Measurements from ENCODE around the gene HAPLN2.
A peak's percentile ranks its signal among the peaks of the same experiment; 100 is the strongest.
"Not testable (repeated sequence)": the region's sequence is repeated elsewhere in the genome, so short reads cannot be mapped to it uniquely, and the experiment has no call there.

Gene HAPLN2

DNA sequence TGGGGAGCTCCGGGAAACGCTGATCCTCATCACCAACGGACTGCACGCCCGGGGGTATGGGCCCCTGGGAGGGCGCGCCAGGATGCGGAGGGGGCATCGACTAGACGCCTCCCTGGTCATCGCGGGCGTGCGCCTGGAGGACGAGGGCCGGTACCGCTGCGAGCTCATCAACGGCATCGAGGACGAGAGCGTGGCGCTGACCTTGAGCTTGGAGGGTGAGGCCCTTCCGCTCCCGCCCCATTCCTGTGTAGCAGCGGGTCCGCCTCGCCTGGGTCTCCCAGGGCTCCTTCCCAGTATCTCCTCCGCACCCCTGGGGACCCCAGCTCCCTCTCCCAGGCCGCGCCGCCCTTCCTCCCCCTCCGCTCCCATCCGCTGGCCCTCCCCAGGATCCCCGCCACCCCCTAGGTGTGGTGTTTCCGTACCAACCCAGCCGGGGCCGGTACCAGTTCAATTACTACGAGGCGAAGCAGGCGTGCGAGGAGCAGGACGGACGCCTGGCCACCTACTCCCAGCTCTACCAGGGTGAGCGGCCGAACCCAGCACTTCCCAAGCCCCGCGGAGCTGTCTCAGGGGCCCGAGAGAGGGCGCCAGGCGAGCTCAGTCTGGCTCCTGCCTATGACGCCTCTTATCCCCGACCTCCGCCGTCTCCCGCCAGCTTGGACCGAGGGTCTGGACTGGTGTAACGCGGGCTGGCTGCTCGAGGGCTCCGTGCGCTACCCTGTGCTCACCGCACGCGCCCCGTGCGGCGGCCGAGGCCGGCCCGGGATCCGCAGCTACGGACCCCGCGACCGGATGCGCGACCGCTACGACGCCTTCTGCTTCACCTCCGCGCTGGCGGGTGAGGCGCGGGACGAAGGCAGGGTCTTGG lies 5.0 kb downstream of the HAPLN2 start:
- peak; percentile 74 for DNase-seq

DNA sequence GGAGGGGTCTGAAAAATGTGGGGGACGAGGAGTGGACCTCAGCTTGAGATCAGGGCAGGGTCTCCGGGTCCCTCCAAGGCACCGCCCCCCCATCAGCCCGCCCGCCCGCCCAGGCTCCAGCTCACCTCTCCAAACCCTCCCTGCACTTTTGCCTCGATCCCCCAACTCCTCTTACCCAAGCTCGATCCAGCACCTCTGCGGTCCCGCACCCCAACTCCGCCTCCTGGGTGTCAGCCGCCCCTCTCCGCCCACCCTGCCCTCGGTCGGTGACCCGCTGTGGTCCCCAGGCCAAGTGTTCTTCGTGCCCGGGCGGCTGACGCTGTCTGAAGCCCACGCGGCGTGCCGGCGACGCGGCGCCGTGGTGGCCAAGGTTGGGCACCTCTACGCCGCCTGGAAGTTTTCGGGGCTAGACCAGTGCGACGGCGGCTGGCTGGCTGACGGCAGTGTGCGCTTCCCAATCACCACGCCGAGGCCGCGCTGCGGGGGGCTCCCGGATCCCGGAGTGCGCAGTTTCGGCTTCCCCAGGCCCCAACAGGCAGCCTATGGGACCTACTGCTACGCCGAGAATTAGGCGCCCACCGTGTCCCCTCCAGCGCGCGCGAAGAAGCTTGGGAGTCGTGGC lies 5.7 kb downstream of the HAPLN2 start:
- DNase-seq: no peak

DNA sequence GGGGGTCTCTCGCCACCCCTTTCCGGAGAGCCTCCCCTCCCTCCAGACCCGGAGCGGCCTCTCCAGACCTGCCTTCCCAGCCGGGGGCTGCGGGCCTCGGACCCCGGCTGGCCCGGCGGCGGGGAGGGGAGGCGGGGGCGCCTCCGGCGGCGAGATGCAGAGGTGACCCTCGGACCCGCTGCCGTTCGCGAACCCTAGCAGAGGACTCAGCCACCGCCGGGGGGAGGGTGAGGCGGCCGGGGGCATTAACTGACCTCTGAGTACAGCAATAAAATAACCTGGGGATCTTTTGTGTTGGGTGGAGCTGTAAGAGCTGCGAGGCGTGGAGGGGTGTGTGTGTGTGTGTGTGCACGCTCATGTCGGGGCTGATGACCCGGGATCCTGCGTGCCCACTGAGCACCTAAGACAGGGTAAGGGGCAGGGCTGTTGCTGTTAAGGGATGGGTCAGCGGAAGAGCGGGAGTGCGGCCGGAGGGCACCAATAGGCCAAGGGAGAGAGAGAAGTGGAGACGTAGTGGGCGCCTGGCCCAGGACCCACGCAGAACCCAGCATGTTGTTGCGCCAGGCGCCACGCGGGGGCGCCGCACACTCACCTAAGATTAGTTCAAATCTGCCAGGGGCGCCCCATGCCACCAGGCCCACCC lies 6.3 kb downstream of the HAPLN2 start:
- no peak for DNase-seq

DNA sequence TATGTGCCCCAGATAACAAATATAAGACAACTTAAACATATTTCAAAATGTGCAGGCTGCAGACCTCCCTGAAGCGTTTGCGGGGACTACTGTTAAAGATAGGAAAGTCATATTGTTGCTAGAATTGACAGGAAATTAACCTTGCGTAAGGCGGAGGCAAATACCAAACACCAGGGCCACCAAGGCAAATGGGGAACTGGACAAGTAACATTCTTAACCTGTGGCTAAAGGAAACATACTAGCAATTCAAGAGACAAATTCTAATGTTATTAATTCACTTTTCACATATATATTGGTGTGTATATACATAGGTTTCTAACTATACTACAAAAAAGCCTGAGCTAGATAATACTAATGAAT lies 6.8 kb downstream of the HAPLN2 start:
- DNase-seq: no peak

DNA sequence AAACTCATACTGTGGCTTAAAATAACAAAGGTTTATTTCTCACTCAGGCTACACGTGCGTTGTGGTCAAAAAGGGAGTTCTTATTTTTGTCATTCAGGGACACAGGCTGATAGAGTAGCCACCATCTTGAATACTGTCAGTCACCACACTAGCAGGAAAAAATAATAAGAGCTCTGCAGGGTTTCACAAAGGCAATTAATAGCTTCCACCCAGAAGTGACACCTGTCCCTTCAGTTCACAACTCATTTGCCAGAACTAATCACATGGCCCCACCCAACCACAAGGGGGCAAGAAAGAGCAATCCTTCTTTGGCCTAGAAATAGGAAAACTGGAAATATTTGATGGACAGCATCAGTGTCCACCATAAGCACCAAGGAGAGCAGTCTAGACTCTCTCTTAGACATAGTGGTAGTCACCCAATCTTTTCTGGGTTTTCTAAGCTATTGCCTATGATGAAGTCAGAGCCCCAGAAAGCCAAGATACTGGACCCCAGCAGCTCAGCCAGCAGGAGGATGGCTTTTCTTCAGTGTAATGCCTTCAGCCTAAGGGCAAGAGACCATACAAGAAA lies 8.2 kb downstream of the HAPLN2 start:
- peak; percentile 67 for DNase-seq

DNA sequence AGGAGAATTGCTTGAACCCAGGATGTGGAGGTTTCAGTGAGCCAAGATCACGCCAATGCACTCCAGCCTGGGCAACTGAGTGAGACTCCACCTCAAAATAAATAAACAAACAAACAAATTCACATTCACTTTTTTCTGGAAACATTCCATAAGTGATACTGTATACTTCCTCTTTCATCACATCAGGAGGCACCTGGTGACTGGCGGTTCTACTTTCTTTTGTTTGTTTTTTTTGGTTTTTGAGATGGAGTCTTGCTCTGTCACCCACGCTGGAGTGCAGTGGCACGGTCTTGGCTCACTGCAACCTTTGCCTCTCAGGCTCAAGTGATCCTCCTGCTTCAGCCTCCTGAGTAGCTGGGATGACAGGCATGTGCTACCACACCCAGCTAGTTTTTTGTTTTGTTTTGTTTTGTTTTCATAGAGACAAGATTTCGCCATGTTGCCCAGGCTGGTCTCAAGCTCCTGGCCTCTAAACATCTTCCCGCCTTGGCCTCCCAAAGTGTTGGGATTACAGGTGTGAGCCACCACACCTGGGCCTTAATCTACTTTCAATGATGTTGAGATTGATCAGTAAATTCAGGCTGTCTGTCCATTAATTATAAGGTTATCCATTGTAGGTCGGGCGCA lies 10.7 kb downstream of the HAPLN2 start:
- DNase-seq: no peak

DNA sequence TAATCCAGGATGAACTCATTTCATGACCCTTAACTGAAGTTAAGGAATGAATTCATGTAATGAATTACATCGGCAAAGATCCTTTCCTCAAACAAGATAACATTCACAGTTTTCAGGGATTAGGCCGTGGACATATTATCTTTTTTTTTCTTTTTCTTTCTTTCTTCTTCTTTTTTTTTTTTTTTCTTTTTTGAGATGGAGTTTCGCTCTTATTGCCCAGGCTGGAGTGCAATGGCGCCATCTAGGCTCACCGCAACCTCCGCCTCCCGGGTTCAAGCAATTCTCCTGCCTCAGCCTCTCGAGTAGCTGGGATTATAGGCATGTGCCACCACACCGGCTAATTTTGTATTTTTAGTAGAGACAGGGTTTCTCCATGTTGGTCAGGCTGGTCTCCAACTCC lies 11.9 kb downstream of the HAPLN2 start:
- DNase-seq: not testable (repeated sequence)

DNA sequence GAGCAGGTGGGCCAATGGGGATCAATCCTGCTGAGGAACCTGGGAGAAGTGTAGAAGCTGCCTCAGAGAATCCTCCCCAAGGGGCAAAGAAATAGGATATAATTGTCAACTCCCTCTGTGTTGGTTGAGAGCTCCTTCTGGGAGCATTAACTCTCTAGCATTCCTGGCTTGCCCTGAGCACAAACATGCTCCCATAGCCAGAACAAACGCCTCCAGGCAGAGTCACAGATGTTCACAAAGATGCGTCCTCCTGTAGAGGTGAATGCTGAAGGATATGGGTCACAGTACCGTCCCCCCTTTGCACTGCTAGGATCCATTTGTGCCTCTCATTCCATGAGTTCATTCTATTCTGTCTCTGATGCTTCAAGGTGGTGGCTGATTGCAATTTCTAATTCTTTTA lies 13.1 kb downstream of the HAPLN2 start:
- DNase-seq: no peak

DNA sequence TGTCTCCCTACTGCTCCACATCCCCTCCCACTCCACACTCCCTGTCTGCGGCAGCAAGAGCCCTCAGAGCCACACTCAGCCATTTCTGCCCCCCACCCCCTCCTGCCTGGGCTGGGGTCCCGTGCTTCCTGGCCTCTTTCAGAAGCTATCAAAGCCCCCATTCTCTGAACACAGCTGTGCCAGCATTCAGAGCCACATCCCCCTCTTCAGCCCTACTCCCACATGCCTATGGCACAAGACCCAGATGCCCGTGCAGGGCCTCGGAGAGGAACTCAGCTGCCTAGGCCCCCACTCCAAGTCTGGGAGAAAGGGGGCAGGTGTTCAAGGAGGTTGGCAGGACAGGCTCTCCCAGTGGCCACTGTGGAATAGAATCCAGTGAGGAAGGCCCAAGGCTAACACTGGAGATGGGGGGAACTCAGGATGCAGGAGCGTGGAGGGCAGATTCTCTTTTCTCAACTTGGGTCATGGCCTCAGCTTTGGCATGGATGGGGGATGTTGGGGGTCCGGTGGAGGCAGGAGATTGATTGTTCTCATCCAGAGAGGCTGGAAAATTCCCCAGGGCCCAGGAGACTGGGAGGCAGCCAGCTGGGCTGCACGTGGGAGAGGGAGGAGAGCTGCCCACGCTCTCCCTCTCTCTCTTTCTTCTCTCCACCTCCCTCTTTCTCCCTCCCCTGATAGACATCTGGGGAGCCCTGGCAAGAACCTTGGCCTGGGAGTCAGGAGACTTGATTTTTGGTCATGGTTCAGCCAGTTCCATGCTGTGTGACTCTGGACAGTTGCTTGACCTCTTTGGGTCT lies 19.2 kb downstream of the HAPLN2 start:
- DNase-seq: no peak

DNA sequence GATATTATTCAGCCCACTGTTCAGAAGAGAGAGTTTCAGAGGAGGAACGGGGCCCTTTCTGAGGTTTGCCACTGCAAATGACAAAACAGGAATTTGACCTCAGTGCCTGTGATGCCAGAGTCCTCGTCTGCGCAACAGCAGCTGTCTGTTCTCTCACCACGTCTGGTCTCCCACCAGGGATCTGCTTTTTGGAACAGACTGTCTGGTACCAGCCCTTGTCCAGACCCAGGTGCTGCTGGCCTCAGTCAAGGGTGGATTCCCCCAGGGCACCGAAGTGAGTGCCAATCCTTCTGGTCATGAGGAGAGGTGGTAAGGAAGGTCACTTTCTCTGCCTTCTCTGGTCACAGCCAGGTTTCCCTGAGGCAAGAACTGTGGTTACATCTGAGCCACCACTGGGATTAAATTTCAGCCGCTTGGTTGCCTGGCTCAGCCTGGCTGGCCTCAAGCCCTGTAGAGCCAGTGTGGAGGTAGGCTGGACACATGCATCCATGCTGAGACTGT lies 20.4 kb downstream of the HAPLN2 start:
- no peak for DNase-seq

DNA sequence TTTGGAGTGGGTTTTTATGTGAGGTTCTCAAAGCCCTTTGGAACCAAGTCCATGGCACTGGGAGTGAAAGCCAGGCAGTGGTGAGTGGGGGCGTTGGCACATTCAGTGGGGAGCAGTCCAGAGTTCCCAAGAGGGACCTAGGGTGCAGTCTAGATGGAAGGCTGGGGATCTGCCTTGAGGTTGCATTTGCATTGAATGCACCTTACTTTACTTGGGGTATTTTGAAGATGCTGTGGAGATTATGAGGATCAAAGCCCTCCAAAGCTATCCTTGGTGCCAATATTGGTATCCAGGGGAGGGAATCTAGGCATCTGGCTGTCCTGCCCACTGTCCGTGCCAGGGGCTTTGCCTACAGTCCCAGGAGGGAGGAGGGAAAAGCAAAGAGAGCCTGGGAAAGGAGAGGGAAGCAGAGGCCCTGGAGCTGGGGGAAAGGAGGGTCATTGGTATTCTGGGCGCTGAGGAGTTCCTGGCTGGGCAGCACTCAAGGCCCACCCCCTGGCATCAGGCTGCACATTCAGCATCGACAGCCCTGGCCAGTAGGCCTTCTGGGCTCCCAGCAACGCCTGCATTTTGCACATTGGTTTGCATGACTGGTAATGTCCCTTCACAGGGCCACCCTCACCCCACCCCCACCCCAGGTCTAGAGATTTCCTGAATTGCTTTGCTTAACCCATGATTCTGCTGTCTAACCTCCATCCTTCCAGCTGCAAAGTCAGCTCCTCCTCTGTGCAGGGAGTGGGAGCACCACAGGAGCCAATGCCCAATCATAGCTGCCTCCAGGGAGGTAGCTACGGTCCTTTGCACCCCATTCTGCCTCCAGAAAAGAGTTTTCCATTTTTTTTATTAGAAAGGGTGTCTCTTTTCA lies 21.9 kb downstream of the HAPLN2 start:
- DNase-seq: no peak

DNA sequence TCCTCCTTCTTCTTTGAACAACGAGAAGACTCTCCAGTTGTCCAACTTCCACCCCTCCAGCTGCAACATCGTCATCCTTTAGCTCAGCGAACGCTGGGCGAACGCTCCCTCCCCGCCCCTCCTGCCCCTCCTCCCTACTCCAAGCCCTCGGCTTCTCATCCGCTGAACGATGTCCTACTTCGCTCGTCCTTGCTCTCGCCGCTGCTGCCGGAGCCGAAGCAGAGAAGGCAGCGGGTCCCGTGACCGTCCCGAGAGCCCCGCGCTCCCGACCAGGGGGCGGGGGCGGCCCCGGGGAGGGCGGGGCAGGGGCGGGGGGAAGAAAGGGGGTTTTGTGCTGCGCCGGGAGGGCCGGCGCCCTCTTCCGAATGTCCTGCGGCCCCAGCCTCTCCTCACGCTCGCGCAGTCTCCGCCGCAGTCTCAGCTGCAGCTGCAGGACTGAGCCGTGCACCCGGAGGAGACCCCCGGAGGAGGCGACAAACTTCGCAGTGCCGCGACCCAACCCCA lies 22.6 kb downstream of the HAPLN2 start, which contains the start of gene BCAN:
Gene BCAN, plus strand, starts transcription at position 357 of the 504 bp plus-strand sequence. CDS start 3,938 bp downstream, outside the sequence.
- no peak for DNase-seq

DNA sequence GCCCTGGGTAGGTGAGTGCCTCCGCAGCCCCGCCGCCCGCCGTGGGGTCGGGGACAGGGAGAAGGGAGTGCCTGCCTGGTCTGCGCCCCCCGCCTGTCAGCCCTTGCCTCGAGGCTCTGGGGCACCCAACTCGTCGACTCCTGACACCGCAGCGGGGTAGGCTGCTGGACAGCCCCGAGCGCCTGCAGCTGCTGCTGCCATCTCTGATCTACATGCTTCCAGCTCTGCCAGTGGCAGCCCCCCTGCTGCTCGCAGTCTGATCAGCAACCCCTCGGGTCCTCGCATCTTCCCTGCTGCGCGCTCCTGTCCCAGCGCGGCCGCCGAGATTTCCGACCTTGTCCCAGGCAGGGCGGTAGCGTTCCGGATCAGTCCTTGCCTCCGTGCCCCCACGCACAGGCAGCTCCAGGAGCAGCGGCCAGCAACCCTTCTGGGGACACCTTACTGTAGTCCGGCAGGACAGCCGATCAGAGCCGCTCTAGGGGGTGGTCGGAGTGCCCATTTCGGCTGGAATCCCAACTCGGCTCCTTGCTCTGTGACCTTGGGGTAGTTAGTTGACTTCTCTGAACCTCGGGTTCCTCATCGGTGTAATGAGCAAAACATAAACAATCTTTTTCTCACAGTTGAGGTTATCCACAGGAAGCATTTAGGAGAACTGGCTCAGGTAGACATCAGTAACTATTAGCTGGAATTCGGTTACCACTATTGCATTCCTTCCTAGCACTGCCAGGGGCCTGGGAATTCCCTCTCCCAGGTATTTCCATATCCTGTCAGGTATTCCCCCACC lies 23.2 kb downstream of the HAPLN2 start:
- DNase-seq: no peak

DNA sequence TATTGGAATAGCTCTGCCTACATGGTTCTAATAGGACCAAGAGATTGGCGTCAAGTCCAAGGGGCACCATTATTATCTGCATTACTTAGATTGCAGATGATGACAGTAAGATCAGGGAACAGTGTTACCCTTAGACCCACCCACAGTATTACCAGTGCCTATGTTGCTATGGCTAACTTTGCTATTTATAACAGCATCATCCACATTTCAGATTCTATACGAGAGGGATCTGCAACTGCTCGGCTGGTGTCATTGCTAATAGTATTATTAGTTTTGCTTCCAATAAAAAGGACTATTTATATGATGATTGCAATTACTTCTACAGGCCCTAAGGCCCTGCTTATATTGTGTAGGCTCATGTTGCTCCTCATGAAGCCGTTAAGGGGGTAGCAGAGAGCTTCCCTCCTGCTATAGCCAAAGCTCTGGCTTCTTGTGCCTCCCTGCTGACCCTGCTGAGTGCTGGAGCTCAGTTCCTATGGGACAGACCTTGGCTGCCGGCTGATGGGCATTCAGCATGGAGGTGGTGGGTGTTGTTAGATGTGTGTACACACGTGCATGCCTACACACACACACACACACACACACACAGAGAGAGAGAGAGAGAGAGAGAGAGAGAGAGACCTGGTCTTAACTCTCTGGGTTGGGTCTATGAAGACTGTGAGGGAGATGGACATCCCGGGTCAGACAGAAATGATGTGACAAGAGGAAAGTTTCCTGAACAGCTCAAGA lies 24.0 kb downstream of the HAPLN2 start:
- DNase-seq: no peak

DNA sequence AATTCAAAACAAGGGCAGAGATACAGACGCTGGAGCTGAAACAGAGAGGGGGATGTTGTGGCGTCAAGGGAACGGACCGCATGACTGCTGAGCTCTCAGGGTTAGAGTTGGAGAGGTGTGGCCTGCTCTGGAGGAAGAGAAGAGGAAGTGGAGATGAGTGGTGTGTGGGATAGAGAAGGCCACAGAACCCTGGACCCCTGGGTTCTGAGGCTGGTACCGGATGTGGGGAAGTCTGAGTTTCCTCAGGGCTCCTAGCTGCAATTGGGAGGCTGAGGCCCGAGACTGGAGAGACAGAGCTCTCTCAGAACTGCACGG lies 24.5 kb downstream of the HAPLN2 start:
- no peak for DNase-seq

DNA sequence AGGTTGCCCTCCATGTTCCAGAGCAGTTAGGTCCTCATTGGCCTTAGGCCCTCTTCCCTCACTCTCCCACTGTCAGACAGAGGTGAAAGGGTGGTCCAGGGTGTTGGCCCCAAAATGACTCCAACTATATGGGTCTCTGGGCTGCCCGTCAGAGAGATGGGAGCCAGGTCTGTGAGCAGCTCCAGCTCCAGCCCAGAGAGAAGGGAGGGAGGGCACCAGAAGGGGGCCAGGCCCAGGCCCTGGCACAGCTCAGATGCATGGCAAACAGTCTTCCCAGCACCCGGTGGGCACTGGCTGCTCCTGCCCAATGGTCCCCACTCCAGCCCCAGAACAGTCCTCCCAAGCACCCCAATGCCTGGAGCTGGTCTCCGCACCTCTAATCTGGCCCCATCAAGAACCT lies 24.9 kb downstream of the HAPLN2 start:
- DNase-seq: no peak

DNA sequence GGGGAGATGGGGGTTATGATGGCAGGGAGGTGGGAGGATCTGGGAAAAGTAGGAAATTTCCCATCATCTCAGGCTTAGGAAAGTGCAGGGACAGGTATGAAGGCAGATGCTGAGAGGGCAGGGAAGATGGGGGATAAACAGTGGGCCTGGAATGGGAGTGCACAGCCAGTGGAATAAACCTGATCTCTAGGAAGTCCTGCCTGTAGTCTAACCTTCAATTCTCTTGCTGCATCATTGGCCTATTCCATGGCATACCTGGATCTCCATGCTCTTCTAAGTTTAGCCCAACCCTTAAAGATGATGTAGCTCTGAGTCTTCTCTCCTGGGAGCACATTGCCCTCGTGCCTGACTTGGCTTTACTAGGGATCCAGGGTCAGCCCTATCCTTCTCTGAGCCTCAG lies 25.4 kb downstream of the HAPLN2 start:
- no peak for DNase-seq

DNA sequence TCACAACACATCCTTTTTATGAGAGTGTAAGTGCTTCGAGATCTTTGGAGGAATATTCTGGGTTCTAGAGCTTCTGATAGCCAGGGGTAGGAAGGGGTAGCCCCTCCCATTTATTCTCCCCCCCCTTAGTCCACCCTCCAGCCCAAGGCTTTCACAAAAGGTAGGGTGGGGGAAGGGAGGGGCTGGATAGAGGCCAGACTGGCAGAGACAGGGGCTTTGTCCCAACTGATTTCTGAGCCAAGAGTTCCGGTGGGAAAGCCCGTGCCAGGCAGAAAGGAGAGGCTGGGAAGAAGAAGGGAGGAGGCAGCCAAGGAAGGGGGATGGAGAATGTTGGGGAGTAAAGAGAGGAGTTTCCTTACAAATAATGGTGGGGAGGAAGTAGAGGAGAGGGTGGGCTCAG lies 25.8 kb downstream of the HAPLN2 start:
- no peak for DNase-seq

DNA sequence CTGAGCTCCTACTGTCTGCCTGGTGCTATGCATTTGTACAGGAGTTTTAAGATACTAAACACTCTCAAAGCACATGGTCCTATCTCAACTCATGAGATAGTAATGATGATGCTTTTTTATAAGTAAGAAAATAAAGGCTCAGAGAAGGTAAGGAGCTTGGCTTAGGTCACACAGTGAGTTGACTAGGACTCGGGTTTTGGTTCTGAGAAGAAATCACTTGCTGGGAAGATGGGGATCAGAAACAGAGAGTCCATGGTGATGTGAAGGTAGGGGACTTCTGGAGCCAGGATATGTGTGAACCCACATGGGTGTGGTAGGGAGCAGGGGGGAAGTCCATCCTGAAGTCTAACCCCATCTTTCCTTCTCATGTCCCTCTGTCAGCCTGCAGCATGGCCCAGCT lies 26.5 kb downstream of the HAPLN2 start:
- no peak for DNase-seq

Data from SHP77 treated with DMSO at 0.1 percent for 48 hours (cell line).